H1 (cell line): ENCODE results near the gene MACROD2.

Experiments
- ATF3 ChIP-seq: IDR thresholded peaks from 2 replicates; pipeline ENCODE4 v1.6.1; 2011; ENCODE audit warnings: low read depth, mild to moderate bottlenecking, low read length; ENCODE audit not compliant: insufficient read depth
- BRCA1 ChIP-seq: IDR thresholded peaks from 2 replicates; pipeline ENCODE4 v1.6.1; 2012; ENCODE audit warnings: low read depth, low read length, improper control_type of control experiment
- CEBPB ChIP-seq: IDR thresholded peaks from 2 replicates; pipeline ENCODE4 v1.6.1; 2012; ENCODE audit warnings: low read depth, low read length
- CREB1 ChIP-seq: IDR thresholded peaks from 2 replicates; pipeline ENCODE4 v1.6.1; 2012; ENCODE audit warnings: inconsistent platforms
- EGR1 ChIP-seq: IDR thresholded peaks from 2 replicates; pipeline ENCODE4 v1.6.1; 2011; ENCODE audit warnings: low read depth, low read length, borderline replicate concordance
- EP300 ChIP-seq, 2 experiments: IDR thresholded peaks; 1 replicate in 1 of 2; 2 replicates in 1 of 2; pipeline ENCODE4 v1.6.1; 2011 to 2012; ENCODE audit warnings: low read depth in 2 of 2, low read length in 2 of 2, mild to moderate bottlenecking in 2 of 2, borderline replicate concordance in 1 of 2, inconsistent platforms in 1 of 2, moderate library complexity in 1 of 2
- EZH2 ChIP-seq: fragments of 200-600 bp; sonication (generic); IDR thresholded peaks from 2 replicates; pipeline ENCODE4 v1.7.1; 2012; ENCODE audit warnings: low read depth, mild to moderate bottlenecking, moderate library complexity, low read length, inconsistent platforms; ENCODE audit not compliant: severe bottlenecking
- JUN ChIP-seq: IDR thresholded peaks from 2 replicates; pipeline ENCODE4 v1.6.1; 2011; ENCODE audit warnings: low read depth, mild to moderate bottlenecking, improper control_type of control experiment, low read length
- POLR2A ChIP-seq, 2 experiments: IDR thresholded peaks; 1 replicate in 1 of 2; 2 replicates in 1 of 2; pipeline ENCODE4 v1.6.1; 2011; ENCODE audit warnings: low read depth in 2 of 2, low read length in 2 of 2, mild to moderate bottlenecking in 2 of 2; ENCODE audit errors: control extremely low read depth in 1 of 2
- RAD21 ChIP-seq, 2 experiments: IDR thresholded peaks in 1 of 2; conservative IDR thresholded peaks in 1 of 2; 2 replicates each; pipeline ENCODE4 v1.6.1; 2011; ENCODE audit warnings: low read depth in 2 of 2, low read length in 2 of 2, improper control_type of control experiment in 1 of 2, inconsistent platforms in 1 of 2, mild to moderate bottlenecking in 1 of 2, moderate library complexity in 1 of 2
- SP2 ChIP-seq: IDR thresholded peaks from 2 replicates; pipeline ENCODE4 v1.6.1; 2012; ENCODE audit warnings: mild to moderate bottlenecking, low read length, inconsistent platforms
- TF ChIP-seq, protein P1 (sequence below), 3 experiments: IDR thresholded peaks; 1 replicate in 2 of 3; 2 replicates in 1 of 3; pipeline versions ENCODE4 v1.5.1 to v1.6.1; 2011; ENCODE audit warnings: low read length in 3 of 3, mild to moderate bottlenecking in 3 of 3, inconsistent platforms in 2 of 3, low read depth in 1 of 3, moderate library complexity in 1 of 3; ENCODE audit not compliant: insufficient read depth in 1 of 3; ENCODE audit errors: control extremely low read depth in 1 of 3
- TF ChIP-seq, protein P2 (sequence below): IDR thresholded peaks from 2 replicates; pipeline ENCODE4 v1.6.1; 2012; ENCODE audit warnings: inconsistent platforms

- TF ChIP-seq EP300 (IDR thresholded peaks at IDR 0.05; ENCODE audit: borderline replicate concordance in 1 of 2, low read depth in 2 of 2, low read length in 2 of 2) (no peak), EZH2 (no peak), ATF3 (no peak), POLR2A (IDR thresholded peaks at IDR 0.05; ENCODE audit: control extremely low read depth in 1 of 2, low read depth in 2 of 2, low read length in 2 of 2) (no peak), RAD21 (IDR thresholded peaks at IDR 0.05 in 1 of 2, conservative IDR thresholded peaks at IDR 0.05 in 1 of 2; ENCODE audit: low read depth in 2 of 2, low read length in 2 of 2) (no peak), CEBPB (no peak), EGR1 (no peak), SP2 (no peak), JUN (no peak), BRCA1 (no peak), CREB1 (no peak)
- TF ChIP-seq, protein P1, sequence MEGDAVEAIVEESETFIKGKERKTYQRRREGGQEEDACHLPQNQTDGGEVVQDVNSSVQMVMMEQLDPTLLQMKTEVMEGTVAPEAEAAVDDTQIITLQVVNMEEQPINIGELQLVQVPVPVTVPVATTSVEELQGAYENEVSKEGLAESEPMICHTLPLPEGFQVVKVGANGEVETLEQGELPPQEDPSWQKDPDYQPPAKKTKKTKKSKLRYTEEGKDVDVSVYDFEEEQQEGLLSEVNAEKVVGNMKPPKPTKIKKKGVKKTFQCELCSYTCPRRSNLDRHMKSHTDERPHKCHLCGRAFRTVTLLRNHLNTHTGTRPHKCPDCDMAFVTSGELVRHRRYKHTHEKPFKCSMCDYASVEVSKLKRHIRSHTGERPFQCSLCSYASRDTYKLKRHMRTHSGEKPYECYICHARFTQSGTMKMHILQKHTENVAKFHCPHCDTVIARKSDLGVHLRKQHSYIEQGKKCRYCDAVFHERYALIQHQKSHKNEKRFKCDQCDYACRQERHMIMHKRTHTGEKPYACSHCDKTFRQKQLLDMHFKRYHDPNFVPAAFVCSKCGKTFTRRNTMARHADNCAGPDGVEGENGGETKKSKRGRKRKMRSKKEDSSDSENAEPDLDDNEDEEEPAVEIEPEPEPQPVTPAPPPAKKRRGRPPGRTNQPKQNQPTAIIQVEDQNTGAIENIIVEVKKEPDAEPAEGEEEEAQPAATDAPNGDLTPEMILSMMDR (IDR thresholded peaks at IDR 0.05; ENCODE audit: control extremely low read depth in 1 of 3, insufficient read depth in 1 of 3, low read depth in 1 of 3, low read length in 3 of 3): no peak
- TF ChIP-seq, protein P2, sequence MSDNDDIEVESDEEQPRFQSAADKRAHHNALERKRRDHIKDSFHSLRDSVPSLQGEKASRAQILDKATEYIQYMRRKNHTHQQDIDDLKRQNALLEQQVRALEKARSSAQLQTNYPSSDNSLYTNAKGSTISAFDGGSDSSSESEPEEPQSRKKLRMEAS: no peak
Observed at GRCh38 chr20:15063081-15063480, 1067.8 kb downstream of the MACROD2 start.
